ENCODE results near the gene RGS18.
"Not testable (repeated sequence)": the region's sequence is repeated elsewhere in the genome, so short reads cannot be mapped to it uniquely, and the experiment has no call there.

RGS18 gene

DNA sequence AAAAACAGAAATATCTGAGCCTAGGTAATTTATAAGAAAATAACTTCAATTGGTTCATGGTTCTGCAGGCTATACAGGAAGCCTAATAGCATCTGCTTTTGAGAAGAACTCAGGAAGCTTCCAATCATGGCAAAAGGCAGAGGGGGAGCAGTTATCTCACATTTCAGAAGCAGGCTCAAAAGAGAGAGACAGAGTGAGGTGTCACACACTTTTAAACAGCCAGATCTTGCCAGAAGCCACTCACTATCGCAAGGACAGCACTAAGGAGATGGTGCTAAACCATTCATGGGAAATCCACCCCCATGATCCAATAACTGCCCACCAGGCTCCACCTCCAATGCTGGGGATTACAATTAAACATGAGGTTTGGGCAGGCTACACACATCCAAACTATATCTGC is 25.5 kb downstream of the RGS18 start:
- no peak overlapping the region for H3K4me3 ChIP-seq (ENCODE audit: low read length)
- no peak for TF ChIP-seq ZNF274 (IDR thresholded peaks at IDR 0.05; ENCODE audit: low read depth, low read length)

DNA sequence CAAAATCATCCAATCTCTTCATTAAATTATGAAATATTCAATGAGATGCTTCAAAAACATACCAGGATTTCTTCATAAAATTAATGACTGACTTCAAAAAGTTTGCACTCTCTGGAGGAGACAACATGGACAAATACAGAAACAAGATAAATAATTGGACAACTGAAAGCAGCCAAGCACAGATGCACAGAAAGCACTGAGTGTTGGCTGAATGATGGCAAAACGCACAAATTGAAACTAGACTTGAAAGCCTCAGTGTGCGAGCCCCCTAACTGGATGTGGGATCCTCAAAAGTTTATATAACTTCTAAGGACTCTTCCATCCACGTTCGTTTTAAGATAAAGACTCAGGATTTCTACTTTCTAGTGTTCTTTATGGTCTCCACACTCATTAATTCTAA is 27.9 kb downstream of the RGS18 start:
- H3K4me3 ChIP-seq (ENCODE audit: low read length), result no peak overlapping the region
- no peak for TF ChIP-seq ZNF274 (IDR thresholded peaks at IDR 0.05; ENCODE audit: low read depth, low read length)

- TF ChIP-seq ZNF274 (IDR thresholded peaks at IDR 0.05; ENCODE audit: low read depth, low read length), result no peak
- H3K4me3 ChIP-seq (ENCODE audit: low read length), result no peak overlapping the region
These were observed 31.8 kb downstream of the RGS18 start for GRCh38 chr1:192190066-192190465.

GRCh38 chr1:192201303-192201702 is 43.0 kb downstream of the RGS18 start:
- no peak for TF ChIP-seq ZNF274 (IDR thresholded peaks at IDR 0.05; ENCODE audit: low read depth, low read length)
- H3K4me3 ChIP-seq (ENCODE audit: low read length), result no peak overlapping the region

DNA sequence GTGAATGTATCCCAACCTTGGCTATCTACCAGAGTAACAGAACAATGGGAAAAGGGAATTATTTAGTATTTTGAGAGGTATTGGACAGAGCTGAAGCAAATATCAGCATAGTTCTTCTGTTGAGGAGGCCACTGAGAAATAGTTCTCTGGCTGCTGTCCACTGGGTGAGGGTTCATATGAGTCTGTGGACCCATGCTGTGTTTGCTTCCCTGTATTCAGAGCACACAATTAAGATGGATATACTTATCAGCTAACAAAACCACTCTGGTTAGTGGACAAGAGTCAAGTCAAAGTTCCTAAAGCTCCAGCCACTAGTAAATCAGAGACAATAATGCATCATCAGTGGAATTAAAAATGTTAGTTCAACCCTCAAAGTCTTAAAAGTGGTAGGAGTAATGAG is 66.1 kb downstream of the RGS18 start:
- H3K4me3 ChIP-seq (ENCODE audit: low read length), result no peak overlapping the region
- no peak for TF ChIP-seq ZNF274 (IDR thresholded peaks at IDR 0.05; ENCODE audit: low read depth, low read length)

- no peak overlapping the region for H3K4me3 ChIP-seq (ENCODE audit: low read length)
- no peak for TF ChIP-seq ZNF274 (IDR thresholded peaks at IDR 0.05; ENCODE audit: low read depth, low read length)
These were observed 66.6 kb downstream of the RGS18 start for GRCh38 chr1:192224846-192225245.

- no peak overlapping the region for H3K4me3 ChIP-seq (ENCODE audit: low read length)
- no peak for TF ChIP-seq ZNF274 (IDR thresholded peaks at IDR 0.05; ENCODE audit: low read depth, low read length)
These were observed 67.0 kb downstream of the RGS18 start for GRCh38 chr1:192225266-192225665.

GRCh38 chr1:192225703-192226102 is 67.4 kb downstream of the RGS18 start:
- TF ChIP-seq ZNF274 (IDR thresholded peaks at IDR 0.05; ENCODE audit: low read depth, low read length), result no peak
- H3K4me3 ChIP-seq (ENCODE audit: low read length), result no peak overlapping the region

DNA sequence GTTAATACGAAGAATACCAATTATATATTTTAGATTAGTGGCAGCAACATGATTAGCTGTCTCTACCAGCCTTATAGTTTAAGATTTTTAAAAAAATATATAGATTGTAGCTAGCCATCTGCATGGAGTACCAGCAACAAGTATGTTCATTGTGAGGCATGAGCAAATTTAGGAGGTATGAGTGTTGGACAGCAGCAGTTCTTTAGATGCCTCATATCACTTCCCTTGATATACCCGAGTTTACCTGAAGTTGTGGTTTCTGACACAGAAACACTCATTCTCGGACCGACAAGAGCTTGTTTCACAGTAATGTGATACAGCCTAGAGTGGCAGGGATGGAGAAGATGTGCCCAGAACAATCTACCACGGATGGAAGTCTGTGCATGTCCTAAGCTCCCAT is 69.1 kb downstream of the RGS18 start:
- no peak for TF ChIP-seq ZNF274 (IDR thresholded peaks at IDR 0.05; ENCODE audit: low read depth, low read length)

GRCh38 chr1:192227980-192228379 is 69.7 kb downstream of the RGS18 start:
- not testable (repeated sequence) for H3K4me3 ChIP-seq (ENCODE audit: low read length)

More for the DNA sequence above, 69.1 kb downstream of the RGS18 start:
- H3K4me3 ChIP-seq (ENCODE audit: low read length), result no peak overlapping the region

DNA sequence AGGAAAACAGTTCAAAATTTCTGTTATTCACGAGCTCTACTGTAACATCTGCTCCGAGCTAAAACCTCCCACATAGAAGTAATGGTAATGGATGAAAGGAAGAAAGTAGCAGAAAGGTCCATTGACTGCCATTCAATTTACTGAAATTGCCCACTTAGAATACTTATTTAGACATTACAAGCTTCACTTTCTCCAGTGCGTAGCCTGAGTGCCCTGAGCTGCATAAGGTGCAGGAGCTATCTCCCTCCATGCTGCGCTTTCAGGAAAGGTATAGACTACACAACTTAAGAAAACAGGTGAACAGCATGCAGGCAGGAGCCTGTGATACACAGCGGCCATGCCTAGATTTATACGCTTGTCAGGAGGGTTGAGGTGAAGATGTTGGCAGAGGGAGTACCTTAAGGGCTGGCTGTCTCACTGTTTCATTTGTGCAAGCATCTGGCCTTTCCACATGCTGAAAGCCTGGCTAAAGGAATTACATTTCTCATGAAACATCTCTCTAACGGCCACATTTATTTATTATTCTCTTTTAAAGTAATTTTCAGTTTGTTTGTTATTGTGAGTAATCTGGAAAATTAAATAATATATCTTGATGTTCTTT is 74.7 kb downstream of the RGS18 start:
- no peak overlapping the region for H3K4me3 ChIP-seq (ENCODE audit: low read length)
- TF ChIP-seq ZNF274 (IDR thresholded peaks at IDR 0.05; ENCODE audit: low read depth, low read length), result no peak

DNA sequence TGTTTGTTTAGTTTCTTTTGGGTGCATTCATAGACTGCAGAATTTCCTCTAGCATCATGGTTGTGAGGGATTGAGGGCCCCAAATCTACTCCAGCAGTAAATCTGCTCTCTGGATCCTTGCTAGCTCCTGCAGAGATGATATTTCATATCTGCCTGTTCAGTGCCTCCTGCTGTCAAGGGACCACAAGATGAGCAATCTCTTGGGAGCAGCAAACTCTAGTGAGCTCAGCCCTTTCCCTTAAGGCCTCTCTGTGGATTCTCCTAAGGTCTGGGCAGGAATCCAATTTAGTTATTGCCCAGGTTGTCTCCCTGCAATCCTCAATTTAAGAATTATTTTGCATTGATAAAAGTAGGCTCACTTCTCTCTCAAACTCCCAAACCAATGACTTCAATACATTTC is 76.9 kb downstream of the RGS18 start:
- TF ChIP-seq ZNF274 (IDR thresholded peaks at IDR 0.05; ENCODE audit: low read depth, low read length), result no peak
- H3K4me3 ChIP-seq (ENCODE audit: low read length), result no peak overlapping the region
